HG03103 (cell line): ENCODE data around the gene IL1RAPL1.

Experiments
- ATAC-seq: cut with Tn5 transposase; IDR thresholded peaks from one replicate; pipeline ENCODE4 v1.9.1; 2021; ENCODE audit warnings: low read depth; ENCODE audit not compliant: unreplicated experiment

IL1RAPL1 gene

GRCh38 chrX:29487214-29487613, 900.0 kb downstream of the IL1RAPL1 start:
- no peak for ATAC-seq

GRCh38 chrX:29487714-29488113, 900.5 kb downstream of the IL1RAPL1 start:
- ATAC-seq, result peak; percentile 45

- ATAC-seq, result no peak
Measured at GRCh38 chrX:29488919-29489318, 901.7 kb downstream of the IL1RAPL1 start.

GRCh38 chrX:29490606-29491005, 903.4 kb downstream of the IL1RAPL1 start:
- no peak for ATAC-seq

GRCh38 chrX:29491659-29492058, 904.4 kb downstream of the IL1RAPL1 start:
- no peak for ATAC-seq

- ATAC-seq, result no peak
Measured at GRCh38 chrX:29496636-29497180, 909.5 kb downstream of the IL1RAPL1 start.

- ATAC-seq, result no peak
Measured at GRCh38 chrX:29506729-29507128, 919.5 kb downstream of the IL1RAPL1 start.

- ATAC-seq, result no peak
Measured at GRCh38 chrX:29518100-29518499, 930.9 kb downstream of the IL1RAPL1 start.

- peak; percentile 46 for ATAC-seq
Measured at GRCh38 chrX:29528281-29528680, 941.0 kb downstream of the IL1RAPL1 start.

- ATAC-seq, result no peak
Measured at GRCh38 chrX:29530501-29530900, 943.3 kb downstream of the IL1RAPL1 start.

- ATAC-seq, result peak; percentile 88
Measured at GRCh38 chrX:29531336-29531735, 944.1 kb downstream of the IL1RAPL1 start.

- ATAC-seq, result no peak
Measured at GRCh38 chrX:29535212-29536162, 948.2 kb downstream of the IL1RAPL1 start.

GRCh38 chrX:29541038-29541437, 953.8 kb downstream of the IL1RAPL1 start:
- no peak for ATAC-seq

GRCh38 chrX:29542152-29542551, 954.9 kb downstream of the IL1RAPL1 start:
- ATAC-seq, result no peak

GRCh38 chrX:29545878-29546277, 958.6 kb downstream of the IL1RAPL1 start:
- no peak for ATAC-seq

- ATAC-seq, result no peak
Measured at GRCh38 chrX:29547877-29548276, 960.6 kb downstream of the IL1RAPL1 start.

GRCh38 chrX:29553542-29553941, 966.3 kb downstream of the IL1RAPL1 start:
- no peak for ATAC-seq

- ATAC-seq, result peak; percentile 92
Measured at GRCh38 chrX:29555465-29556091, 968.3 kb downstream of the IL1RAPL1 start.

GRCh38 chrX:29560065-29560464, 972.8 kb downstream of the IL1RAPL1 start:
- no peak for ATAC-seq

GRCh38 chrX:29561417-29561816, 974.2 kb downstream of the IL1RAPL1 start:
- ATAC-seq, result no peak

GRCh38 chrX:29580560-29580959, 993.3 kb downstream of the IL1RAPL1 start:
- no peak for ATAC-seq
